ENCODE data around the gene DMWD.
"Not testable (repeated sequence)": the region's sequence is repeated elsewhere in the genome, so short reads cannot be mapped to it uniquely, and the experiment has no call there.

The DMWD gene

GRCh38 chr19:45753548-45753947 lies 39.1 kb downstream of the DMWD start:
- TF ChIP-seq CTCF (IDR thresholded peaks at IDR 0.05; ENCODE audit: low read depth, low read length), result no peak
- DNase-seq (ENCODE audit: extremely low read depth, low read depth), result no peak

- no peak for TF ChIP-seq CTCF (IDR thresholded peaks at IDR 0.05; ENCODE audit: low read depth, low read length)
- no peak for DNase-seq (ENCODE audit: extremely low read depth, low read depth)
These were observed 40.0 kb downstream of the DMWD start for GRCh38 chr19:45752639-45753038.

GRCh38 chr19:45751483-45751882 lies 41.2 kb downstream of the DMWD start:
- DNase-seq (ENCODE audit: extremely low read depth, low read depth), result not testable (repeated sequence)

GRCh38 chr19:45747513-45747912 lies 45.1 kb downstream of the DMWD start:
- TF ChIP-seq CTCF (IDR thresholded peaks at IDR 0.05; ENCODE audit: low read depth, low read length), result no peak
- no peak for DNase-seq (ENCODE audit: extremely low read depth, low read depth)

- no peak for TF ChIP-seq CTCF (IDR thresholded peaks at IDR 0.05; ENCODE audit: low read depth, low read length)
- no peak for DNase-seq (ENCODE audit: extremely low read depth, low read depth)
These were observed 45.8 kb downstream of the DMWD start for GRCh38 chr19:45746866-45747265.

- DNase-seq (ENCODE audit: extremely low read depth, low read depth), result no peak
- TF ChIP-seq CTCF (IDR thresholded peaks at IDR 0.05; ENCODE audit: low read depth, low read length), result no peak
These were observed 47.0 kb downstream of the DMWD start for GRCh38 chr19:45745606-45746005.

- no peak for DNase-seq (ENCODE audit: extremely low read depth, low read depth)
- TF ChIP-seq CTCF (IDR thresholded peaks at IDR 0.05; ENCODE audit: low read depth, low read length), result no peak
These were observed 49.7 kb downstream of the DMWD start for GRCh38 chr19:45742969-45743368.

All from AG09319 (cell line).